Mesendoderm (in vitro differentiated cells): ENCODE results near the gene DYSF.

Experiments
- DNase-seq: peaks from one replicate; pipeline ENCODE4 v3.0.0; 2013
- H2AK5ac ChIP-seq: 2 replicates; pipeline ENCODE4 v1.6.1; 2013; ENCODE audit warnings: low read length, inconsistent platforms
- H2BK120ac ChIP-seq: 2 replicates; pipeline ENCODE4 v1.6.1; 2013; ENCODE audit warnings: low read depth, mild to moderate bottlenecking, low read length, moderate library complexity, mixed read lengths
- H2BK15ac ChIP-seq: replicated peaks from 2 replicates; pipeline ENCODE4 v1.6.1; 2013; ENCODE audit warnings: low read depth, mild to moderate bottlenecking, moderate library complexity
- H2BK5ac ChIP-seq: 2 replicates; pipeline ENCODE4 v1.6.1; 2013; ENCODE audit warnings: low read length, inconsistent platforms
- H3K18ac ChIP-seq: 2 replicates; pipeline ENCODE4 v1.6.1; 2013; ENCODE audit warnings: mild to moderate bottlenecking, low read length, mixed read lengths
- H3K23ac ChIP-seq: one replicate; pipeline ENCODE4 v1.6.1; 2013; ENCODE audit warnings: low read length
- H3K27ac ChIP-seq: 2 replicates; pipeline ENCODE4 v1.5.1; 2013; ENCODE audit warnings: low read depth, mild to moderate bottlenecking, inconsistent platforms, low read length, moderate library complexity
- H3K27me3 ChIP-seq: 2 replicates; pipeline ENCODE4 v1.6.1; 2013; ENCODE audit warnings: low read length, control low read depth, mild to moderate bottlenecking, inconsistent platforms; ENCODE audit not compliant: insufficient read depth, poor library complexity
- H3K36me3 ChIP-seq: 2 replicates; pipeline ENCODE4 v1.6.1; 2013; ENCODE audit warnings: low read length, inconsistent platforms; ENCODE audit not compliant: control insufficient read depth, insufficient read depth
- H3K4ac ChIP-seq: one replicate; pipeline ENCODE4 v1.6.1; 2013; ENCODE audit warnings: low read depth, mild to moderate bottlenecking, low read length, moderate library complexity
- H3K4me1 ChIP-seq: 2 replicates; pipeline ENCODE4 v1.6.1; 2013; ENCODE audit warnings: low read depth, low read length, inconsistent platforms; ENCODE audit not compliant: control insufficient read depth
- H3K4me2 ChIP-seq: 2 replicates; pipeline ENCODE4 v1.6.1; 2013; ENCODE audit warnings: low read length
- H3K4me3 ChIP-seq: 2 replicates; pipeline ENCODE4 v1.5.1; 2013; ENCODE audit warnings: mild to moderate bottlenecking, low read length
- H3K56ac ChIP-seq: one replicate; pipeline ENCODE4 v1.6.1; 2013; ENCODE audit warnings: low read length
- H3K79me1 ChIP-seq: 2 replicates; pipeline ENCODE4 v1.6.1; 2013; ENCODE audit warnings: low read length, inconsistent platforms
- H3K79me2 ChIP-seq: 2 replicates; pipeline ENCODE4 v1.6.1; 2013; ENCODE audit warnings: mild to moderate bottlenecking, low read length; ENCODE audit not compliant: control insufficient read depth, insufficient read depth
- H3K9ac ChIP-seq: 2 replicates; pipeline ENCODE4 v1.6.1; 2013; ENCODE audit warnings: low read length, inconsistent platforms
- H4K5ac ChIP-seq: one replicate; pipeline ENCODE4 v1.6.1; 2013; ENCODE audit warnings: low read length
- H4K8ac ChIP-seq: one replicate; pipeline ENCODE4 v1.6.1; 2013; ENCODE audit warnings: low read depth, mild to moderate bottlenecking, control low read depth, low read length, moderate library complexity
- WGBS: extraction: QIAGEN DNeasy Blood & Tissue Kit; methylation state at CpG from one replicate; pipeline ENCODE4 v1.1.7; 2013; ENCODE audit warnings: low lambda C conversion rate, missing lambda C conversion rate; ENCODE audit not compliant: insufficient coverage; ENCODE audit errors: extremely low coverage; 5-methylcytosine and 5-hydroxymethylcytosine counted together

DYSF gene

GRCh38 chr2:71685941-71686611, 232.7 kb downstream of the DYSF start:
- no peak for DNase-seq
- no peaks in the 10 kb centered on the region for H3K79me1 ChIP-seq
- no CpG with 5 or more reads among the region's 13 CpGs for WGBS

DNA sequence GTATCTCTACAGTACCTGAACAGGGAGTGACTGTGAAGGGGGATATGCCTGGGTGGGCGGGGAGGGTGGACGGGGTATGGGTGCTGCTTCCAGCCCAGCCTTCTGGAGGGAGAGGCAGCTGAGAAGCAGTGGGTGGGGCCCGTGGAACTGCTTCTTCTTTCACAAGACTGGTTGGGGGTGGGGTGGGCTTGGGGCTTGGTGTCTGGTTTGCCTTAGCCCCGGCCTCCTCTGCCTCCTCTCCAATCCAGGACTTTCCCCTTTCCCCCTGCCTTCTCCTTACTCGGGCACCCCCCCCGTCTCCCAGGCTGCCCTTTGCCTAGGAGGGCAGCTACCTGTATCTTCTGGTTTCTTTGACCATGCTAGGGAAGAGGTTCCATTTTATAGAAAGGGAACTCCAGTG, 233.4 kb downstream of the DYSF start:
- no peak overlapping the region for H3K4ac ChIP-seq
- H3K4me3 ChIP-seq = no peak overlapping the region
- H3K27ac ChIP-seq = no peak overlapping the region
- H3K4me1 ChIP-seq = peaks cover 8% of the 10 kb centered on the region
- H2BK5ac ChIP-seq = no peak overlapping the region
- DNase-seq = no peak
- no peaks in the 10 kb centered on the region for H3K36me3 ChIP-seq
- H3K9ac ChIP-seq = no peak overlapping the region
- no peaks in the 10 kb centered on the region for H3K79me2 ChIP-seq
- no peak overlapping the region for H2BK120ac ChIP-seq
- H3K79me1 ChIP-seq = no peaks in the 10 kb centered on the region
- H4K5ac ChIP-seq = no peak overlapping the region
- no peak overlapping the region for H3K4me2 ChIP-seq
- H4K8ac ChIP-seq = no peak overlapping the region
- no peak overlapping the region for H3K18ac ChIP-seq
- no CpG with 5 or more reads among the region's 6 CpGs for WGBS
- no peak overlapping the region for H3K23ac ChIP-seq
- no peaks in the 10 kb centered on the region for H3K27me3 ChIP-seq
- H2BK15ac ChIP-seq = no peak overlapping the region
- no peak overlapping the region for H3K56ac ChIP-seq
- no peak overlapping the region for H2AK5ac ChIP-seq

More at GRCh38 chr2:71685941-71686611, 232.7 kb downstream of the DYSF start:
- Histone ChIP-seq H3K4me3 (no peak overlapping the region), H3K18ac (no peak overlapping the region), H3K56ac (no peak overlapping the region), H3K36me3 (no peaks in the 10 kb centered on the region), H3K23ac (no peak overlapping the region), H3K4me2 (no peak overlapping the region), H2BK5ac (no peak overlapping the region), H2BK15ac (no peak overlapping the region), H3K27ac (no peak overlapping the region), H3K9ac (no peak overlapping the region), H2AK5ac (no peak overlapping the region), H3K79me2 (no peaks in the 10 kb centered on the region), H4K5ac (no peak overlapping the region), H3K4ac (no peak overlapping the region), H2BK120ac (no peak overlapping the region), H4K8ac (no peak overlapping the region), H3K4me1 (peaks cover 6% of the 10 kb centered on the region), H3K27me3 (no peaks in the 10 kb centered on the region)

- H3K18ac ChIP-seq = no peak overlapping the region
- H4K5ac ChIP-seq = no peak overlapping the region
- no peak overlapping the region for H4K8ac ChIP-seq
- H2AK5ac ChIP-seq = no peak overlapping the region
- no peak overlapping the region for H3K4ac ChIP-seq
- no peak for DNase-seq
- WGBS = no CpG with 5 or more reads among the region's 10 CpGs
- H3K27me3 ChIP-seq = no peaks in the 10 kb centered on the region
- H2BK5ac ChIP-seq = no peak overlapping the region
- H3K79me1 ChIP-seq = no peaks in the 10 kb centered on the region
- H3K79me2 ChIP-seq = no peaks in the 10 kb centered on the region
- H2BK15ac ChIP-seq = no peak overlapping the region
- no peak overlapping the region for H3K4me2 ChIP-seq
- no peak overlapping the region for H2BK120ac ChIP-seq
- no peak overlapping the region for H3K9ac ChIP-seq
- peaks cover 8% of the 10 kb centered on the region for H3K4me1 ChIP-seq
- no peak overlapping the region for H3K23ac ChIP-seq
- H3K36me3 ChIP-seq = no peaks in the 10 kb centered on the region
- H3K56ac ChIP-seq = no peak overlapping the region
- no peak overlapping the region for H3K4me3 ChIP-seq
- no peak overlapping the region for H3K27ac ChIP-seq
Measured at GRCh38 chr2:71687412-71687811, 234.1 kb downstream of the DYSF start.

DNA sequence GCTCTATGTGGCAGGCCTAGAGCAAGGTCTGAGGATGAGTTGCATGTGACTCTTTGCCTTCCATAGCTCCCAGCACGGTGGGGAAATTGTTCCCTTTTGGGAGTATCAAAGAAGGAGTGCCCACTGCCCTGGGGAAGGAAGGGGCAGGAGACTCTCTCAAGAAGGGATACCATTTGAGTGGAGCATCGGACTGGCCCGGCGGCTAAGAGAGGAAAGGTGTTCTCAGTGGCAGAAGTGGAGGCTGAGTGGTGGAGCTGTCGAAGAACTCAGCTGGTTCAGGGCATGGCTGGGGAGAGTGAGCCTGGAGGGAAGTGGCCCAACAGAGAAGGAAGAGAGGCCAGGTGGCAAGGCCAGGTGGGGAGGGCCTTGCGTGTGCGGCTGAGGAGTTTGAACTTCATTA, 235.2 kb downstream of the DYSF start:
- no peak overlapping the region for H3K4me2 ChIP-seq

DNA sequence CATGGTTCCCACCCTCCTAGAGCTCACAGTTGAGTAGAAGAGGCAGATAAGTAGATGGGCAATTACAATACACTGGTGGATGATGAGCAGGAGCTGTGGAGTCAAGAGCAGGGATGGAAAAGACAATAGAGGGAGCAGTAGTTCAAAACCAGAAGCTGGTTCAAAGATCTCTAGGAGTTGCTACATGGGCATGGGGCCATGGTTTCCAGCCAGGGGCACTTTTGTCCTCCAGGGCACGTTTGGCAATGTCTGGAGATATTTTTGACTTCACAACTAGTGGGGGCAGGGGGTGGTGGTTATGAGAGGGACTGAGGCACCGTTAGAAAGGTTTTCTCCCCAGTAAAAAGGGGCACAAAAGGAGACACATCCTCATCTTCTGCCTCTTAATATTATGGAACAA, 236.0 kb downstream of the DYSF start:
- Histone ChIP-seq H3K36me3 (no peaks in the 10 kb centered on the region), H3K56ac (no peak overlapping the region), H3K27me3 (no peaks in the 10 kb centered on the region), H2BK15ac (no peak overlapping the region), H2BK120ac (no peak overlapping the region), H3K9ac (no peak overlapping the region), H3K4ac (no peak overlapping the region), H3K27ac (no peak overlapping the region), H2AK5ac (no peak overlapping the region), H4K8ac (no peak overlapping the region), H3K4me2 (no peak overlapping the region), H3K4me3 (no peak overlapping the region), H3K4me1 (peaks cover 9% of the 10 kb centered on the region), H3K18ac (no peak overlapping the region), H4K5ac (no peak overlapping the region), H3K79me2 (no peaks in the 10 kb centered on the region), H2BK5ac (no peak overlapping the region), H3K79me1 (no peaks in the 10 kb centered on the region), H3K23ac (no peak overlapping the region)
- DNase-seq = no peak
- no CpG with 5 or more reads among the region's 2 CpGs for WGBS

More for the DNA sequence above, 235.2 kb downstream of the DYSF start:
- Histone ChIP-seq H3K27ac (no peak overlapping the region), H3K4me1 (peaks cover 8% of the 10 kb centered on the region), H3K4ac (no peak overlapping the region), H2BK120ac (no peak overlapping the region), H3K9ac (no peak overlapping the region), H2BK5ac (no peak overlapping the region), H4K8ac (no peak overlapping the region), H3K36me3 (no peaks in the 10 kb centered on the region), H3K23ac (no peak overlapping the region), H3K79me2 (no peaks in the 10 kb centered on the region), H3K4me3 (no peak overlapping the region), H3K79me1 (no peaks in the 10 kb centered on the region), H4K5ac (no peak overlapping the region), H3K18ac (no peak overlapping the region), H3K56ac (no peak overlapping the region), H2BK15ac (no peak overlapping the region), H2AK5ac (no peak overlapping the region), H3K27me3 (no peaks in the 10 kb centered on the region)
- no CpG with 5 or more reads among the region's 7 CpGs for WGBS
- no peak for DNase-seq
